Measurements from ENCODE around the gene ZNF292.

ZNF292 gene

GRCh38 chr6:87308970-87309369 is 153.6 kb downstream of the ZNF292 start:
- no peak overlapping the region for H3K4me3 ChIP-seq (ENCODE audit: low read depth, low read length)
- TF ChIP-seq CTCF (IDR thresholded peaks at IDR 0.05; ENCODE audit: low read depth, low read length): no peak
- no peak for TF ChIP-seq MAX (IDR thresholded peaks at IDR 0.05; ENCODE audit: low read depth, low read length)
- no peak for TF ChIP-seq MYC (IDR thresholded peaks at IDR 0.05; ENCODE audit: low read depth, low read length)
- no peak for TF ChIP-seq POLR2A (IDR thresholded peaks at IDR 0.05; ENCODE audit: extremely low read depth, insufficient read length)
- no peak for DNase-seq (ENCODE audit: low read depth)

- TF ChIP-seq MYC (IDR thresholded peaks at IDR 0.05; ENCODE audit: low read depth, low read length) (no peak), MAX (IDR thresholded peaks at IDR 0.05; ENCODE audit: low read depth, low read length) (no peak), CTCF (IDR thresholded peaks at IDR 0.05; ENCODE audit: low read depth, low read length) (no peak), POLR2A (IDR thresholded peaks at IDR 0.05; ENCODE audit: extremely low read depth, insufficient read length) (no peak)
- no peak for DNase-seq (ENCODE audit: low read depth)
- no peak overlapping the region for H3K4me3 ChIP-seq (ENCODE audit: low read depth, low read length)
Observed at GRCh38 chr6:87312860-87313259, 157.5 kb downstream of the ZNF292 start.

All from NB4 (cell line).